HG03521 (cell line): ENCODE results near the gene METRNL.
"Not testable (repeated sequence)": the region's sequence is repeated elsewhere in the genome, so short reads cannot be mapped to it uniquely, and the experiment has no call there.

Source experiments
- ATAC-seq: cut with Tn5 transposase; IDR thresholded peaks from one replicate; pipeline ENCODE4 v1.9.1; 2021; ENCODE audit warnings: mild to moderate bottlenecking, moderate library complexity; ENCODE audit not compliant: unreplicated experiment

Gene METRNL

GRCh38 chr17:83051396-83052240, 27.8 kb upstream of the METRNL start:
- peak; percentile 91 for ATAC-seq

GRCh38 chr17:83052241-83052564, 27.2 kb upstream of the METRNL start:
- ATAC-seq, result no peak

- ATAC-seq, result no peak
Measured at GRCh38 chr17:83053021-83053681, 26.3 kb upstream of the METRNL start.

- no peak for ATAC-seq
Measured at GRCh38 chr17:83053739-83054451, 25.5 kb upstream of the METRNL start.

- ATAC-seq, result no peak
Measured at GRCh38 chr17:83054518-83055125, 24.8 kb upstream of the METRNL start.

GRCh38 chr17:83055176-83055575, 24.2 kb upstream of the METRNL start:
- ATAC-seq, result not testable (repeated sequence)

- no peak for ATAC-seq
Measured at GRCh38 chr17:83055911-83056582, 23.4 kb upstream of the METRNL start.

GRCh38 chr17:83056583-83057396, 22.6 kb upstream of the METRNL start:
- ATAC-seq, result no peak

GRCh38 chr17:83057397-83057761, 22.0 kb upstream of the METRNL start:
- no peak for ATAC-seq

- no peak for ATAC-seq
Measured at GRCh38 chr17:83057793-83058265, 21.6 kb upstream of the METRNL start.

GRCh38 chr17:83058266-83058798, 21.1 kb upstream of the METRNL start:
- ATAC-seq, result no peak

GRCh38 chr17:83061586-83061985, 17.8 kb upstream of the METRNL start:
- no peak for ATAC-seq

- no peak for ATAC-seq
Measured at GRCh38 chr17:83062011-83062817, 17.2 kb upstream of the METRNL start.

GRCh38 chr17:83062818-83063671, 16.4 kb upstream of the METRNL start:
- ATAC-seq, result no peak

GRCh38 chr17:83064021-83064731, 15.2 kb upstream of the METRNL start:
- no peak for ATAC-seq

- no peak for ATAC-seq
Measured at GRCh38 chr17:83064732-83065659, 14.4 kb upstream of the METRNL start.
